A549 (cell line): ENCODE results near the gene AFF3. TPM values are rescaled to one million over a fixed set of nuclear protein-coding genes. Genes with fewer than 3 reads are reported as not detected.

Experiments used
- ATAC-seq, 2 experiments: fragments of 200-7000 bp in 1 of 2; fragments of >200 bp in 1 of 2; cut with Nextera tagmentation in 1 of 2; cut with Tn5 transposase in 1 of 2; 3 replicates each; pipeline versions ENCODE4 v1.8.0 to v1.9.1; 2018 to 2020; ENCODE audit warnings: mild to moderate bottlenecking in 1 of 2, moderate library complexity in 1 of 2
- CTCF ChIA-PET: fragments of 300-600 bp; sonication (Branson Sonifier 250); formaldehyde crosslinking; extraction: SDS; loops from one replicate; lab custom pipeline; 2021; ENCODE audit warnings: antibody characterized with exemption, inconsistent platforms; lab: Yijun Ruan, JAX
- POLR2A ChIA-PET: fragments of 350-600 bp; formaldehyde crosslinking; extraction: SDS; loops from one replicate; lab custom pipeline; 2021; ENCODE audit warnings: antibody characterized with exemption, inconsistent platforms; lab: Yijun Ruan, JAX
- DNase-seq, 2 experiments: peaks; one replicate each; pipeline versions ENCODE4 v3.0.0 to v3.0.0-alpha.2; 2011 to 2016; ENCODE audit warnings: low read depth in 1 of 2, low spot score in 1 of 2
- FAIRE-seq: peaks from 2 replicates; lab custom pipeline; 2011; peaks lifted over from hg19 to GRCh38; lab: Jason Lieb, UNC
- H3K27ac ChIP-seq, 2 experiments: fragments of >200 bp; sonication (Bioruptor Twin); formaldehyde crosslinking; 3 replicates each; pipeline ENCODE4 v1.5.1; 2016 to 2017
- H3K4me1 ChIP-seq: fragments of >200 bp; sonication (Bioruptor Twin); formaldehyde crosslinking; 3 replicates; pipeline ENCODE4 v1.6.1; 2016
- H3K4me2 ChIP-seq: fragments of >200 bp; sonication (Bioruptor Twin); formaldehyde crosslinking; 3 replicates; pipeline ENCODE4 v1.6.1; 2016
- H3K4me3 ChIP-seq: fragments of >200 bp; sonication (Bioruptor Twin); formaldehyde crosslinking; 3 replicates; pipeline ENCODE4 v1.5.1; 2016
- H3K9me3 ChIP-seq: fragments of >200 bp; sonication (Bioruptor Twin); formaldehyde crosslinking; 3 replicates; pipeline ENCODE4 v1.6.1; 2016
- CBX8 ChIP-seq: fragments of 200-600 bp; sonication (generic); IDR thresholded peaks from 2 replicates; pipeline ENCODE4 v1.6.1; 2016
- EHF ChIP-seq: fragments of 250-450 bp; sonication (Bioruptor Pico); IDR thresholded peaks from 2 replicates; pipeline ENCODE4 v1.5.0; 2020; ENCODE audit warnings: mild to moderate bottlenecking
- ELK1 ChIP-seq: fragments of 150-350 bp; IDR thresholded peaks from 2 replicates; pipeline ENCODE4 v1.6.1; 2014; ENCODE audit warnings: low read depth, mild to moderate bottlenecking, low read length
- ESRRA ChIP-seq: fragments of 150-350 bp; IDR thresholded peaks from 2 replicates; pipeline ENCODE4 v1.6.1; 2014; ENCODE audit warnings: mild to moderate bottlenecking, low read length, borderline replicate concordance
- FOSB ChIP-seq: fragments of 250-450 bp; sonication (Bioruptor Pico); IDR thresholded peaks from 2 replicates; pipeline ENCODE4 v1.5.0; 2020; ENCODE audit warnings: mild to moderate bottlenecking, moderate library complexity
- FOXS1 ChIP-seq: fragments of 250-450 bp; sonication (Bioruptor Pico); IDR thresholded peaks from 2 replicates; pipeline ENCODE4 v1.5.0; 2020; ENCODE audit warnings: mild to moderate bottlenecking, moderate library complexity
- HEYL ChIP-seq: fragments of 250-450 bp; sonication (Bioruptor Pico); IDR thresholded peaks from 2 replicates; pipeline ENCODE4 v1.8.0; 2021; ENCODE audit warnings: mild to moderate bottlenecking, moderate library complexity
- HMGXB4 ChIP-seq: fragments of 250-450 bp; sonication (Bioruptor Pico); IDR thresholded peaks from 2 replicates; pipeline ENCODE4 v1.5.0; 2021; ENCODE audit warnings: mild to moderate bottlenecking, moderate library complexity, borderline replicate concordance
- HOXA7 ChIP-seq: fragments of 250-450 bp; sonication (Bioruptor Pico); IDR thresholded peaks from 2 replicates; pipeline ENCODE4 v1.5.0; 2020; ENCODE audit warnings: mild to moderate bottlenecking, moderate library complexity
- HOXB13 ChIP-seq: fragments of 250-450 bp; sonication (Bioruptor Pico); IDR thresholded peaks from 2 replicates; pipeline ENCODE4 v1.5.0; 2020; ENCODE audit warnings: low read depth, mild to moderate bottlenecking, moderate library complexity
- HOXB5 ChIP-seq: fragments of 250-450 bp; sonication (Bioruptor Pico); IDR thresholded peaks from 2 replicates; pipeline ENCODE4 v1.5.0; 2020; ENCODE audit warnings: mild to moderate bottlenecking, moderate library complexity
- KDM1A ChIP-seq: fragments of 200-600 bp; sonication (generic); IDR thresholded peaks from 2 replicates; pipeline ENCODE4 v1.6.1; 2016; ENCODE audit warnings: low read depth, mild to moderate bottlenecking
- MAFK ChIP-seq: fragments of 450-650 bp; IDR thresholded peaks from 2 replicates; pipeline ENCODE4 v1.6.1; 2014; ENCODE audit not compliant: partially characterized antibody
- MYC ChIP-seq: IDR thresholded peaks from 2 replicates; pipeline ENCODE4 v1.6.1; 2012; ENCODE audit warnings: mild to moderate bottlenecking, inconsistent platforms, low read length, improper control_type of control experiment, borderline replicate concordance
- NFE2L2 ChIP-seq: fragments of 150-350 bp; conservative IDR thresholded peaks from 2 replicates; pipeline ENCODE4 v1.6.1; 2014; ENCODE audit warnings: low read length
- PBX3 ChIP-seq: IDR thresholded peaks from 2 replicates; pipeline ENCODE4 v1.6.1; 2012
- RARB ChIP-seq: fragments of 250-450 bp; sonication (Bioruptor Pico); IDR thresholded peaks from 2 replicates; pipeline ENCODE4 v1.8.0; 2021; ENCODE audit warnings: mild to moderate bottlenecking, moderate library complexity
- RCOR1 ChIP-seq: fragments of 150-350 bp; IDR thresholded peaks from 2 replicates; pipeline ENCODE4 v1.6.1; 2014; ENCODE audit warnings: antibody characterized with exemption, low read length, low read depth
- RFX5 ChIP-seq: fragments of 450-650 bp; IDR thresholded peaks from 2 replicates; pipeline ENCODE4 v1.7.1; 2014; ENCODE audit warnings: antibody characterized with exemption, mild to moderate bottlenecking, moderate library complexity
- RNF2 ChIP-seq: fragments of 200-600 bp; sonication (generic); IDR thresholded peaks from 2 replicates; pipeline ENCODE4 v1.6.1; 2016; ENCODE audit warnings: low read depth, mild to moderate bottlenecking, antibody characterized with exemption, moderate library complexity, borderline replicate concordance
- SMC3 ChIP-seq: fragments of >200 bp; sonication (Bioruptor Twin); formaldehyde crosslinking; IDR thresholded peaks from 3 replicates; pipeline ENCODE4 v1.6.1; 2018; ENCODE audit warnings: inconsistent platforms
- TFCP2L1 ChIP-seq: fragments of 250-450 bp; sonication (Bioruptor Pico); IDR thresholded peaks from 2 replicates; pipeline ENCODE4 v1.5.0; 2021; ENCODE audit warnings: mild to moderate bottlenecking
- ZFP36 ChIP-seq: fragments of 450-650 bp; IDR thresholded peaks from 2 replicates; pipeline ENCODE4 v1.6.1; 2014; ENCODE audit warnings: borderline replicate concordance; ENCODE audit not compliant: partially characterized antibody
- ZSCAN20 ChIP-seq: fragments of 250-450 bp; sonication (Bioruptor Pico); IDR thresholded peaks from 2 replicates; pipeline ENCODE4 v1.8.0; 2022; ENCODE audit warnings: mild to moderate bottlenecking, moderate library complexity
- WGBS: methylation state at CpG from one replicate; pipeline ENCODE4 v1.1.6; 2017; ENCODE audit errors: missing lambda C conversion rate; 5-methylcytosine and 5-hydroxymethylcytosine counted together
- polyA plus RNA-seq, 4 experiments: library from polyadenylated mRNA; depleted of rRNA in 3 of 4; stranded (reverse); fragments of >200 nt; fragmentation: RNase III in 1 of 4; extraction: RNeasy Plus Mini Kit Qiagen cat#74134 plus additional on column Dnase treatment in 1 of 4; gene quantifications; 2 replicates in 3 of 4; 3 replicates in 1 of 4; pipeline ENCODE4 v1.2.3, GENCODE V29; 2011 to 2017

The AFF3 gene
- polyA plus RNA-seq, 2 of the 4 experiments (the other 2 are of a cell fraction): not detected

GRCh38 chr2:100062336-100062735 is 80.1 kb downstream of the AFF3 start (continued):
- no peak for TF ChIP-seq ELK1
- TF ChIP-seq HOXA7: no peak
- TF ChIP-seq SMC3: no peak
- no peak for TF ChIP-seq ZSCAN20 (CRISPR knock-in tag)
- no peak for TF ChIP-seq HMGXB4 (CRISPR knock-in tag)
- TF ChIP-seq PBX3: no peak

- POLR2A ChIA-PET: interaction anchor here (0.7 kb wide), 1 partner anchor 23 kb away, joined by 4 read pairs; no protein-coding TSS in a partner anchor
- CTCF ChIA-PET: no interaction called here
Measured at GRCh38 chr2:100060875-100061274, 81.5 kb downstream of the AFF3 start.

GRCh38 chr2:100059638-100060037 is 82.8 kb downstream of the AFF3 start:
- DNase-seq (no peak), FAIRE-seq (no peak), ATAC-seq (no peak)
- Histone ChIP-seq H3K4me3 (no peak overlapping the region), H3K4me1 (no peaks in the 10 kb centered on the region), H3K4me2 (no peak overlapping the region), H3K27ac (no peak overlapping the region), H3K9me3 (peaks cover 11% of the 10 kb centered on the region; the same call in 1 of the 3 replicates)
- CTCF ChIA-PET: no interaction called here
- POLR2A ChIA-PET: no interaction called here
- 19% methylated on average over 4 of the region's 4 CpGs for WGBS
- TF ChIP-seq ZSCAN20 (CRISPR knock-in tag) (no peak), NFE2L2 (peak; percentile 26; the same call in 1 of the 2 replicates)

More at GRCh38 chr2:100060875-100061274, 81.5 kb downstream of the AFF3 start:
- no peak overlapping the region for H3K4me3 ChIP-seq
- H3K4me2 ChIP-seq: no peak overlapping the region
- H3K4me1 ChIP-seq: no peaks in the 10 kb centered on the region
- TF ChIP-seq TFCP2L1 (CRISPR knock-in tag): no peak
- TF ChIP-seq MAFK: no peak
- no peak for TF ChIP-seq ESRRA
- no peak for TF ChIP-seq HOXB5 (CRISPR knock-in tag)
- TF ChIP-seq RCOR1: no peak
- no peak for TF ChIP-seq CBX8
- TF ChIP-seq RARB (CRISPR knock-in tag): no peak
- TF ChIP-seq MYC: no peak
- no peak for TF ChIP-seq KDM1A
- no peak for TF ChIP-seq ELK1
- no peak for TF ChIP-seq RNF2
- DNase-seq (no peak), FAIRE-seq (no peak), ATAC-seq (no peak)
- peaks cover 11% of the 10 kb centered on the region; the same call in 1 of the 3 replicates for H3K9me3 ChIP-seq
- 38% methylated on average over 4 of the region's 4 CpGs for WGBS
- H3K27ac ChIP-seq: no peak overlapping the region

GRCh38 chr2:100057901-100058261 is 84.5 kb downstream of the AFF3 start:
- TF ChIP-seq FOXS1 (CRISPR knock-in tag): no peak
- no peak for TF ChIP-seq HMGXB4 (CRISPR knock-in tag)
- TF ChIP-seq MYC: no peak
- TF ChIP-seq CBX8: no peak
- no peak for TF ChIP-seq ZFP36
- no peak for TF ChIP-seq RARB (CRISPR knock-in tag)
- no peak for TF ChIP-seq HEYL
- TF ChIP-seq EHF: no peak
- TF ChIP-seq FOSB (CRISPR knock-in tag): no peak
- TF ChIP-seq RFX5: no peak
- TF ChIP-seq HOXB13 (CRISPR knock-in tag): no peak
- ATAC-seq (no peak), DNase-seq (no peak), FAIRE-seq (no peak)
- H3K27ac ChIP-seq: no peak overlapping the region
- POLR2A ChIA-PET: interaction anchor here (0.6 kb wide), 1 partner anchor 10 kb away, joined by 6 read pairs; no protein-coding TSS in a partner anchor
- H3K4me2 ChIP-seq: no peak overlapping the region
- H3K4me1 ChIP-seq: no peaks in the 10 kb centered on the region
- CTCF ChIA-PET: no interaction called here
- no peaks in the 10 kb centered on the region for H3K9me3 ChIP-seq
- H3K4me3 ChIP-seq: no peak overlapping the region
